ENCODE measurements around the gene TM4SF4.

TM4SF4 gene

GRCh38 chr3:149519912-149520311 lies 45.4 kb downstream of the TM4SF4 start:
- no peaks in the 10 kb centered on the region for H3K9me3 ChIP-seq (replicated peaks; ENCODE audit: insufficient read depth, low read length)
- H3K36me3 ChIP-seq (replicated peaks; ENCODE audit: insufficient read depth, low read length): no peaks in the 10 kb centered on the region
- no peaks in the 10 kb centered on the region for H3K79me2 ChIP-seq (ENCODE audit: low read length)
- TF ChIP-seq CTCF (IDR thresholded peaks at IDR 0.05; ENCODE audit: low read length): no peak
- no peak for TF ChIP-seq EZH2phosphoT487 (IDR thresholded peaks at IDR 0.05; ENCODE audit: low read length)
- no peak for TF ChIP-seq EZH2 (optimal IDR thresholded peaks at IDR 0.05; ENCODE audit: low read depth, low read length)
- no peak overlapping the region for H2AFZ ChIP-seq (ENCODE audit: low read length)
- no peaks in the 10 kb centered on the region for H3K27me3 ChIP-seq (replicated peaks; ENCODE audit: insufficient read depth, low read length)
- H4K20me1 ChIP-seq (ENCODE audit: insufficient read depth, low read length): no peaks in the 10 kb centered on the region
- no peak overlapping the region for H3K9ac ChIP-seq (ENCODE audit: low read length)
- no peak overlapping the region for H3K27ac ChIP-seq (ENCODE audit: low read length)
- H3K4me3 ChIP-seq (ENCODE audit: low read length): no peak overlapping the region
- no peaks in the 10 kb centered on the region for H3K4me1 ChIP-seq (ENCODE audit: low read length)
- H3K9me2 ChIP-seq (replicated peaks; ENCODE audit: insufficient read depth, low read length): no peaks in the 10 kb centered on the region
- H3K4me2 ChIP-seq (ENCODE audit: low read depth, low read length): no peak overlapping the region
- DNase-seq: no peak
- H3F3A ChIP-seq (ENCODE audit: insufficient read depth, low read length): no peaks in the 10 kb centered on the region

- Histone ChIP-seq H3K79me2 (ENCODE audit: low read length) (no peaks in the 10 kb centered on the region), H3K9me2 (replicated peaks; ENCODE audit: insufficient read depth, low read length) (no peaks in the 10 kb centered on the region), H3K27me3 (replicated peaks; ENCODE audit: insufficient read depth, low read length) (no peaks in the 10 kb centered on the region), H3K4me3 (ENCODE audit: low read length) (no peak overlapping the region), H3F3A (ENCODE audit: insufficient read depth, low read length) (no peaks in the 10 kb centered on the region), H3K4me2 (ENCODE audit: low read depth, low read length) (no peak overlapping the region), H2AFZ (ENCODE audit: low read length) (no peak overlapping the region), H3K9ac (ENCODE audit: low read length) (no peak overlapping the region), H3K36me3 (replicated peaks; ENCODE audit: insufficient read depth, low read length) (no peaks in the 10 kb centered on the region), H3K4me1 (ENCODE audit: low read length) (no peaks in the 10 kb centered on the region), H4K20me1 (ENCODE audit: insufficient read depth, low read length) (no peaks in the 10 kb centered on the region), H3K9me3 (replicated peaks; ENCODE audit: insufficient read depth, low read length) (no peaks in the 10 kb centered on the region), H3K27ac (ENCODE audit: low read length) (no peak overlapping the region)
- DNase-seq: no peak
- TF ChIP-seq EZH2phosphoT487 (IDR thresholded peaks at IDR 0.05; ENCODE audit: low read length): no peak
- no peak for TF ChIP-seq CTCF (IDR thresholded peaks at IDR 0.05; ENCODE audit: low read length)
- TF ChIP-seq EZH2 (optimal IDR thresholded peaks at IDR 0.05; ENCODE audit: low read depth, low read length): no peak
Measured at GRCh38 chr3:149523512-149524299, 49.2 kb downstream of the TM4SF4 start.

GRCh38 chr3:149527531-149528339 lies 53.2 kb downstream of the TM4SF4 start:
- Histone ChIP-seq H3K4me3 (ENCODE audit: low read length) (no peak overlapping the region), H3K27ac (ENCODE audit: low read length) (no peak overlapping the region), H3K4me1 (ENCODE audit: low read length) (peaks cover 10% of the 10 kb centered on the region), H2AFZ (ENCODE audit: low read length) (no peak overlapping the region), H3K27me3 (replicated peaks; ENCODE audit: insufficient read depth, low read length) (no peaks in the 10 kb centered on the region), H3K9ac (ENCODE audit: low read length) (no peak overlapping the region), H3K9me2 (replicated peaks; ENCODE audit: insufficient read depth, low read length) (no peaks in the 10 kb centered on the region), H3K36me3 (replicated peaks; ENCODE audit: insufficient read depth, low read length) (no peaks in the 10 kb centered on the region), H3K4me2 (ENCODE audit: low read depth, low read length) (no peak overlapping the region), H4K20me1 (ENCODE audit: insufficient read depth, low read length) (no peaks in the 10 kb centered on the region), H3K9me3 (replicated peaks; ENCODE audit: insufficient read depth, low read length) (no peaks in the 10 kb centered on the region), H3K79me2 (ENCODE audit: low read length) (no peaks in the 10 kb centered on the region), H3F3A (ENCODE audit: insufficient read depth, low read length) (no peaks in the 10 kb centered on the region)
- TF ChIP-seq EZH2 (optimal IDR thresholded peaks at IDR 0.05; ENCODE audit: low read depth, low read length) (no peak), CTCF (IDR thresholded peaks at IDR 0.05; ENCODE audit: low read length) (no peak), EZH2phosphoT487 (IDR thresholded peaks at IDR 0.05; ENCODE audit: low read length) (no peak)
- no peak for DNase-seq
